Smooth muscle cell of the umbilical artery (primary cell): Measurements from ENCODE around the gene OR52N5. TPM values are rescaled to one million over a fixed set of nuclear protein-coding genes. Genes with fewer than 3 reads are reported as not detected.

Experiments used
- total RNA-seq: library from RNA; depleted of rRNA; stranded (reverse); fragments of >200 nt; gene quantifications from 2 replicates; pipeline ENCODE4 v1.2.3, GENCODE V29; 2014

The OR52N5 gene
- total RNA-seq, result not detected in 2 replicates

GRCh38 chr11:5783255-5783654 lies at the start of gene OR52N5:
Gene OR52N5, minus strand, starts transcription at chr11:5783355. Its CDS starts 4,721 bp downstream, at chr11:5778634.

GRCh38 chr11:5808500-5809121 lies 25.5 kb upstream of the OR52N5 start, which contains the start of gene OR52N2:
Gene OR52N2, plus strand, starts transcription at chr11:5808924. Its CDS starts 11,412 bp downstream, at chr11:5820336.

GRCh38 chr11:5791165-5791564 lies 8.0 kb upstream of the OR52N5 start, which contains the start of gene OR52N1:
Gene OR52N1, minus strand, starts transcription at chr11:5791265. Its CDS starts 2,449 bp downstream, at chr11:5788816.

GRCh38 chr11:5753943-5754342 lies 29.2 kb downstream of the OR52N5 start, which contains the start of gene OR52N4:
Gene OR52N4, plus strand, starts transcription at chr11:5754243. Its CDS starts 498 bp downstream, at chr11:5754741.

GRCh38 chr11:5736396-5736795 lies 46.8 kb downstream of the OR52N5 start, which contains the start of gene OR56B1:
Gene OR56B1, plus strand, starts transcription at chr11:5736448. Its CDS starts 69 bp downstream, at chr11:5736517.

Other genes with a start within 250 kb of the OR52N5 start
- gene OR52H1, start 234.8 kb downstream of the OR52N5 start, total RNA-seq, result 0.30 and 0.42 TPM in 2 replicates
- not detected in 2 replicates for gene OR52B6, start 202.5 kb downstream of the OR52N5 start, total RNA-seq
- 4.8 and 8.7 TPM in 2 replicates for gene TRIM6, start 186.7 kb downstream of the OR52N5 start, total RNA-seq
- 10.7 and 16.7 TPM in 2 replicates for gene TRIM34, start 158.4 kb downstream of the OR52N5 start, total RNA-seq
- 39.2 and 54.7 TPM in 2 replicates for gene TRIM5, start 98.3 kb downstream of the OR52N5 start, total RNA-seq
- 134 and 153 TPM in 2 replicates for gene TRIM22, start 93.6 kb downstream of the OR52N5 start, total RNA-seq
- not detected in 2 replicates for gene OR56B1, start 46.9 kb downstream of the OR52N5 start, total RNA-seq
- not detected in 2 replicates for gene OR52N4, start 29.1 kb downstream of the OR52N5 start, total RNA-seq
- 0.09 TPM in 1 of 2 replicates, not detected in the other for gene OR52N1, start 7.9 kb upstream of the OR52N5 start, total RNA-seq
- gene OR52N2, start 25.6 kb upstream of the OR52N5 start, total RNA-seq, result not detected in 2 replicates
- gene OR52E6, start 58.5 kb upstream of the OR52N5 start, total RNA-seq, result not detected in 2 replicates
- gene OR52E8, start 74.3 kb upstream of the OR52N5 start, total RNA-seq, result not detected in 2 replicates
- gene OR52E4, start 97.3 kb upstream of the OR52N5 start, total RNA-seq, result not detected in 2 replicates
- not detected in 2 replicates for gene OR52E5, start 109.9 kb upstream of the OR52N5 start, total RNA-seq
- gene OR56A3, start 158.9 kb upstream of the OR52N5 start, total RNA-seq, result not detected in 2 replicates
- gene OR56A5, start 185.1 kb upstream of the OR52N5 start, total RNA-seq, result not detected in 2 replicates
- gene OR52L1, start 203.6 kb upstream of the OR52N5 start, total RNA-seq, result not detected in 2 replicates
- gene OR56A4, start 223.6 kb upstream of the OR52N5 start, total RNA-seq, result not detected in 2 replicates
- under 0.01 TPM in 1 of 2 replicates, not detected in the other for gene OR56A1, start 247.4 kb upstream of the OR52N5 start, total RNA-seq